IMR-90 (cell line): ENCODE data around the gene DRC3.

Experiments
- BHLHE40 ChIP-seq: fragments of 150-350 bp; IDR thresholded peaks from 2 replicates; pipeline ENCODE4 v1.6.1; 2016; ENCODE audit warnings: mild to moderate bottlenecking, low read depth, low read length
- CEBPB ChIP-seq: IDR thresholded peaks from 2 replicates; pipeline ENCODE4 v1.6.1; 2012; ENCODE audit warnings: low read depth, low read length, improper control_type of control experiment
- CHD1 ChIP-seq: IDR thresholded peaks from 2 replicates; pipeline ENCODE4 v1.6.1; 2012; ENCODE audit warnings: low read depth, low read length, improper control_type of control experiment
- MAFK ChIP-seq: IDR thresholded peaks from 2 replicates; pipeline ENCODE4 v1.6.1; 2012; ENCODE audit warnings: low read depth, low read length, improper control_type of control experiment
- MAZ ChIP-seq: IDR thresholded peaks from 2 replicates; pipeline ENCODE4 v1.6.1; 2012; ENCODE audit warnings: low read depth, mild to moderate bottlenecking, low read length, improper control_type of control experiment, moderate library complexity, borderline replicate concordance
- MXI1 ChIP-seq: IDR thresholded peaks from 2 replicates; pipeline ENCODE4 v1.6.1; 2012; ENCODE audit warnings: low read depth, mild to moderate bottlenecking, low read length, moderate library complexity, borderline replicate concordance
- NFE2L2 ChIP-seq: fragments of 150-350 bp; IDR thresholded peaks from 2 replicates; pipeline ENCODE4 v1.6.1; 2016; ENCODE audit warnings: low read depth, mild to moderate bottlenecking, low read length
- POLR2A ChIP-seq: IDR thresholded peaks from 2 replicates; pipeline ENCODE4 v1.6.1; 2012; ENCODE audit warnings: mild to moderate bottlenecking, low read depth, low read length
- RAD21 ChIP-seq: IDR thresholded peaks from 2 replicates; pipeline ENCODE4 v1.6.1; 2012; ENCODE audit warnings: low read length, improper control_type of control experiment
- RCOR1 ChIP-seq: IDR thresholded peaks from 2 replicates; pipeline ENCODE4 v1.6.1; 2012; ENCODE audit warnings: mild to moderate bottlenecking, low read length, improper control_type of control experiment; ENCODE audit not compliant: insufficient replicate concordance
- RFX5 ChIP-seq: IDR thresholded peaks from 2 replicates; pipeline ENCODE4 v1.8.0; 2012; ENCODE audit warnings: low read depth, mild to moderate bottlenecking, low read length, moderate library complexity
- SMC3 ChIP-seq: fragments of 150-350 bp; IDR thresholded peaks from 2 replicates; pipeline ENCODE4 v1.6.1; 2016; ENCODE audit warnings: low read depth, mild to moderate bottlenecking, antibody characterized with exemption, low read length, moderate library complexity
- TF ChIP-seq, protein P1 (sequence below): conservative IDR thresholded peaks from 2 replicates; pipeline ENCODE4 v1.5.1; 2012; ENCODE audit warnings: mild to moderate bottlenecking, low read depth, low read length, improper control_type of control experiment
- TF ChIP-seq, protein P2 (sequence below): fragments of 150-350 bp; IDR thresholded peaks from 2 replicates; pipeline ENCODE4 v1.6.1; 2017; ENCODE audit warnings: mild to moderate bottlenecking, antibody characterized with exemption, low read length, low read depth

DNA sequence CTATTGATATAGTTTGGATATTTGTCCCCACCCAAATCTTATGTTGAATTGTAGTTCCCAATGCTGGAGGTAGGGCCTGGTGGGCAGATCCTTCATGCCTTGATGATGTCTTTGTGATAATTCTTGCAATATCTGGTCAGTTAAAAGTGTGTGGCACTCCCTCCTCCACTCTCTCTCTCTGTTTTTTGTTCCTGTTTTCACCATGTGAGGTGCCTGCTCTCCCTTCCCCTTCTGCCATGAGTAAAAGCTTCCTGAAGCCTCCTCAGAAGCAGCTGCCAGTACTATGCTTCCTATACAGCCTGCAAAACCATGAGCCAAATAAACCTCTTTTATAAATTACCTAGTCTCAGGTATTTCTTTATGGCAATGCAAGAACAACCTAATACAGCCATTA lies 47.8 kb upstream of the DRC3 start:
- TF ChIP-seq, protein P1, sequence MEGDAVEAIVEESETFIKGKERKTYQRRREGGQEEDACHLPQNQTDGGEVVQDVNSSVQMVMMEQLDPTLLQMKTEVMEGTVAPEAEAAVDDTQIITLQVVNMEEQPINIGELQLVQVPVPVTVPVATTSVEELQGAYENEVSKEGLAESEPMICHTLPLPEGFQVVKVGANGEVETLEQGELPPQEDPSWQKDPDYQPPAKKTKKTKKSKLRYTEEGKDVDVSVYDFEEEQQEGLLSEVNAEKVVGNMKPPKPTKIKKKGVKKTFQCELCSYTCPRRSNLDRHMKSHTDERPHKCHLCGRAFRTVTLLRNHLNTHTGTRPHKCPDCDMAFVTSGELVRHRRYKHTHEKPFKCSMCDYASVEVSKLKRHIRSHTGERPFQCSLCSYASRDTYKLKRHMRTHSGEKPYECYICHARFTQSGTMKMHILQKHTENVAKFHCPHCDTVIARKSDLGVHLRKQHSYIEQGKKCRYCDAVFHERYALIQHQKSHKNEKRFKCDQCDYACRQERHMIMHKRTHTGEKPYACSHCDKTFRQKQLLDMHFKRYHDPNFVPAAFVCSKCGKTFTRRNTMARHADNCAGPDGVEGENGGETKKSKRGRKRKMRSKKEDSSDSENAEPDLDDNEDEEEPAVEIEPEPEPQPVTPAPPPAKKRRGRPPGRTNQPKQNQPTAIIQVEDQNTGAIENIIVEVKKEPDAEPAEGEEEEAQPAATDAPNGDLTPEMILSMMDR = no peak
- TF ChIP-seq POLR2A (no peak), RCOR1 (no peak), RAD21 (no peak), NFE2L2 (no peak), BHLHE40 (no peak), MXI1 (no peak), RFX5 (no peak), SMC3 (no peak), CHD1 (no peak), MAFK (no peak), CEBPB (no peak), MAZ (no peak)
- TF ChIP-seq, protein P2, sequence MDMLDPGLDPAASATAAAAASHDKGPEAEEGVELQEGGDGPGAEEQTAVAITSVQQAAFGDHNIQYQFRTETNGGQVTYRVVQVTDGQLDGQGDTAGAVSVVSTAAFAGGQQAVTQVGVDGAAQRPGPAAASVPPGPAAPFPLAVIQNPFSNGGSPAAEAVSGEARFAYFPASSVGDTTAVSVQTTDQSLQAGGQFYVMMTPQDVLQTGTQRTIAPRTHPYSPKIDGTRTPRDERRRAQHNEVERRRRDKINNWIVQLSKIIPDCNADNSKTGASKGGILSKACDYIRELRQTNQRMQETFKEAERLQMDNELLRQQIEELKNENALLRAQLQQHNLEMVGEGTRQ = no peak
